ENCODE data around the gene PKDCC. TPM values are rescaled to one million over a fixed set of nuclear protein-coding genes. Genes with fewer than 3 reads are reported as not detected.
"Not testable (repeated sequence)": the region's sequence is repeated elsewhere in the genome, so short reads cannot be mapped to it uniquely, and the experiment has no call there.

PKDCC gene
- polyA plus RNA-seq, 10 donors = 97.9 to 148 (median 131) TPM

DNA sequence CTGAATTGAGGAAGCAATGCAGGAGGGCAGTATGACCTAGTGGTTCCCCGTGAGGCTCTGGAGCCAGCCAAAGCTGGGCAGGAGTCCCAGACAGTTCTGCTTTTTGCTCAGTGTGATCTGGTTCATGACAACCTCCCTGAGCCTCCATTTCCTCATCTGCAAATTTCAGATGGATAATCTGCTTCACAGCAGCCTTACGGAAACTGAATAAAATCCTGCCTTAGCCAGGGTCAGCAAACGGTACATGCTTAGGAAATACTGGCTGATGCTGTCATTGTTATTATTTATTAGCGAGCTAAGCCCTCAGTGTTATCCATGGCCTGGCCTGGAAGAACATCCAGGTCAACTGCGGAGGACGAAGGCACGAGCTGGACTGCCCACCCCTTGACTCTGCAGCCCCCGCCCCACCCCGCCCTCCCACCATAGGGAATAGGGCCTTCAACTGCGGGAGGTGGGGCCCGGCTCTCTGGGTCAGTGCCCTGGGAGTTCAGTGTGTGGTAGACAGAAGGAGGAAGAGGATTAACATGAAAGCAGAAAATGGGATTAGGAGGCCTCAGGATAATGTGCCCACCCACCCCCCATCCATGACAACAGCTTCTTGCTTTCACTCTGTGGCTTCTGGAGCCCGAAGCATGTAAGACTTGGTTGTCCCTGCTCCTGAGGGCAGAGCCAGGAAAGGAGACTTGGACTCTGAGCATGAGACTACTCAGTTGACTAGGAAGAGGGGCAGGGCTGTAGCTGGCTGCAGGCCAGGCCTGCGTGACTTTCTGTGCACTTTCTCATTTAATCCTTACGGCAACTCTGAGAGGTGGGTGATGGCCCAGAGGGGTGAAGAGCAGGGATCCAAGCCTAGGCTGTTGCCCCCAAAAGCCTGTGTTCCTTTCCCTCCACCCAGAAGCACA is 13.1 kb downstream of the PKDCC start:
- DNase-seq = peak in 2 of 3 donors; percentile 59 to 69

GRCh38 chr2:42061839-42062238 is 14.0 kb downstream of the PKDCC start:
- DNase-seq = no peak

DNA sequence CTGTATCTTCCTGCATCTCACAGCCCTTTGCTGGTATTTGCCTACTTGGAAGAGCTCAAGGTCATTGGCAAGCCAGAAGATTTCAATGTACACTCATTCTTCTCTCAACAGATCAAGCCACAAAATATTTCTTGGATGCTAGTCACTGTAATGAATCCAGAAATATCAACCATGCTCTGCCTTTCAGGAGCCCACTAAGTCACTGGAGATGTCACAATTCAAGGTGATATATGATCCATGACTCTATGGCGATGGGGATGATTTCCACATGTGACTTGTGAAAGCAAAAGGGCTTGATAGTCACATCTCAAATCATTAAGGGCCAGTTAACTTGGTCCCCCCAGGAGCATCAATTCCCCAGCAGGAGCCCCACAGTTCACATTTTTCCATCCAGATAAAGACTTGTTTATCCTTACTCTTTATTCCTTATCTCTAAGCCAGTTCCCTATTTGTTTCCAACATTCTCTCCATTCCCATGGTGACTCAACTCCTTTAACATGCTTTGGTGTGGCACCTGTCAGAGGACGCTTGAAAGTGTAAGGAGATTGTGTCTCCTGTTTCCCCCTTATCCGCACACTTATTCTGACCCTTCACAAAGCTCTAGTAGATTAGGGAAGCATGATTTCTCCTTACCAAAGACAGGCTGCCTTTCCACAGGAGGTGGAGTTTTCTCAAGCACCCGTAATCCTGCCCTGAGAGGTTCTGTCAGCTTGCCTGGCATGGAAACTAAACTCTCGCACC is 15.8 kb downstream of the PKDCC start:
- DNase-seq = peak in 1 of 3 donors; percentile 71

DNA sequence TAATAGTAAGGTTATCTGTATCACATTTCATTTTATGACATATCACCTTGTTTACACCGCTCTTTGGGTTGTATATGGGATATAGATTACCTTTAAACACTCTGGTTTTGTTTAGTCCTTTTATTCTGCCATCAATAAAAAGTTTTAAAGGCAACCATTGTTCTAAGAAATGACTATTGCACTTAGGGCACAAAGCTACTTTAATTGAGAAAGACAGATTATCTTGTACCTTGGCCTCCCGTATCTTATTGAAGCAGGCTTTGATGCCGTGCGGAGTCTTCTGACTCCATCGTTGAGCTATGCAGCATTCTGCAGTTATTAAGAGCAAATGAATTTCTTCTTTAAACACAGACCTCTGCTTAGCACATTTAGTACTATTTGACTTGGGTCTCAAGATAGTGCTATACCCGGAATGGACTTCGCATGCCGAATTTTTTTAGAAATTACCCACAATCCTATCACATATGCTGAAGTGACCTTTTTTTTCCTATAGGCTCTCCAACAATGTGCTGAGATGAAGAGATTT is 16.7 kb downstream of the PKDCC start:
- peak in 1 of 3 donors; percentile 56 for DNase-seq

DNA sequence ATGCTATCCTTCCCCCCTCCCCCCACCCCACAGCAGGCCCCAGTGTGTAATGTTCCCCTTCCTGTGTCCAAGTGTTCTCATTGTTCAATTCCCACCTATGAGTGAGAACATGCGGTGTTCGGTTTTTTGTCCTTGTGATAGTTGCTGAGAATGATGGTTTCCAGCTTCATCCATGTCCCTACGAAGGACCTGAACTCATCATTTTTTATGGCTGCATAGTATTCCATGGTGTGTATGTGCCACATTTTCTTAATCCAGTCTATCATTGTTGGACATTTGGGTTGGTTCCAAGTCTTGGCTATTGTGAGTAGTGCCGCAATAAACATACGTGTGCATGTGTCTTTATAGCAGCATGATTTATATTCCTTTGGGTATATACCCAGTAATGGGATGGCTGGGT is 17.9 kb downstream of the PKDCC start:
- not testable (repeated sequence) for DNase-seq

DNA sequence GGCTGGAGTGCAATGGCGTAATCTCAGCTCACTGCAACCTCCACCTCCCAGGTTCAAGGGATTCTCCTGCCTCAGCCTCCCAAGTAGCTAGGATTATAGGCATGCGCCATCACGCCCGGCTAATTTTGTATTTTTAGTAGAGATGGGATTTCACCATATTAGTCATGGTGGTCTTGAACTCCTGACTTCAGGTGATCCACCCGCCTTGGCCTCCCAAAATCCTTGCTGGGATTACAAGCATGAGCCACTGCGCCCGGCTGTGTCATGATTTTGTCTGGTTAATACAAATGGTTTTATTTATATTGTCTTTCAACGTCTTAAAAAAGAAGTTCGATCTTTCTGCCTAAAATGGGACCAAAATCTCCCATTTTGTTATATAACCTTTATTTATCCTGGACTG is 19.2 kb downstream of the PKDCC start:
- not testable (repeated sequence) for DNase-seq

DNA sequence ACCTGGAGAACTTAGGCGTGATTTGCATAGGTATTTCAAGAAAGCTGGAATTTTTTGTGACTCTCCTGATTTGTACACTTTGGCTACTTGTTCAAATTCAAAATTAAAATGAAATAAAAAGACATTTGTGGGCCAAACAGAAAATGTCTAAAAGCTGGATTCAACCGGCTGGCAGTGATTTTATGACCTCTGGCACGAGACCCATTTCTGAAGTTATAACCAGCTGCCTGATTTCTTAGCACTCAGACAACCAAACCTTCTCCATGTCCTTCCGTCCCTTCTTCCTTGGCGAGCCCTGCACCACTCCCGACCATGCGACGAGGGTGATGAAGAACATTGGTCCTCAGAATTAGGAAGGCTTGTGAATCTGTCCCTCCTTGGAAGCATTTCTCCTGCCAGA is 19.7 kb downstream of the PKDCC start:
- DNase-seq = no peak

GRCh38 chr2:42068571-42069178 is 20.9 kb downstream of the PKDCC start:
- no peak for DNase-seq

- no peak for DNase-seq
Measured at GRCh38 chr2:42069568-42069967, 21.7 kb downstream of the PKDCC start.

DNA sequence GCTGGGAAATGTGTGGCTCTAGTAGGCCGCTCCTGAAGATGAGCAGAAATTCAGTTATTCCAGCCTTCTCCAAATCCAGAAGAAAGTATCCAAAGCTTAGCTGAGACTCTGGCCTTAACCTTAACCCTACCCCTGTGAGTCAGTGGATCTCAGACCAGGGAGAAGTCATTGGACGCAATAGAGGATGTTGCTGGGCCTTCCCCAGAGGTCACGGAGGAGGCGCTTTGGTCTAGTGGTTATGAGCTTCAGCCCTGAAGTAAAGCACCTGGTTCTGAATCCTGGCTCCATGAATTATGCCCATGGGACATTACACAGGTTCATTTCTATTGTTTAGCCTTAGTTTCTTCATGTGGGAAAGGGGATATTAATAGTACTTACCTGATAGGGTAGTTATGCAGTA is 24.0 kb downstream of the PKDCC start:
- no peak for DNase-seq

GRCh38 chr2:42072349-42073118 is 24.7 kb downstream of the PKDCC start:
- DNase-seq = peak; percentile 86 to 91 (median 87)

- peak; percentile 67 to 83 (median 69) for DNase-seq
Measured at GRCh38 chr2:42073739-42074503, 26.1 kb downstream of the PKDCC start.

- no peak for DNase-seq
Measured at GRCh38 chr2:42074661-42075060, 26.8 kb downstream of the PKDCC start.

DNA sequence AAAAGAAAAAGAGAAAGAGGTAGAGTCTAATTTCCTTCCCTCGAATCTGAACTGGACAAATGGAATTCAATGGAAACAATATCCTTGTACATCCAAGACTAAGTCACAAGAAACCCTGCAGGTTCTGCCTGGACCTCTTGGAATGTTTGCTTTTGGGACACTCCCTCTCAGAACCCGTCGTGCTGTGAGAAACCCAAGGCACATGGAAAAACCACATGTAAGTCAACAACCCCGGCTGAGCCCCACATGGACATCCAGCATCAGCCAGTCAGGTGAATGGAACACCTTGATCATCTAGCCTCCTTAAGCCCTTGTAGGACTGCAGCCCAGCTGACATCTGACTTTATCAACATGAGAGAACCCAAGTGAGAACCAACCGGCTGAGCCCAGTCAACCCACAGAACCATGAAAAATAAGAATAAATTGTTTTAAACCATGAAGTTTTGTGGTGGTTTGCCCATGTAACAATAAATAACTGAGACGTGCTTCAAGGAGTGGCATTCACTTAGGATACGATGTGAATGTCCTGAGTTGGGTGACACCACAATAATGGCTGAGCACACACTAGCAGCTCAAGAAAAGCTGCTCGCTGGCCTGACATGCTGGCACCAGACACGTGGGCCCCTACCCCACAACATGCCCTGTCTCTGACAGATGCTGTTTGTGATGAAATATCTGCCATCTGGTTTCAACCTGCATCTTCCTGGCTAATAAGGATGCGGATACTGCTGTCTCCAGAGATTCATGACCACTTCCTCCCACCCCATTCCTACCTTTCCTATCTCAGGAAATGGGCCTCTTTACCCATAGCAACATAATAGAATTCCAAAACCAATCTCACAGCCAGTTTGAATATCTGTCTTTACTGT is 28.8 kb downstream of the PKDCC start:
- DNase-seq = no peak

DNA sequence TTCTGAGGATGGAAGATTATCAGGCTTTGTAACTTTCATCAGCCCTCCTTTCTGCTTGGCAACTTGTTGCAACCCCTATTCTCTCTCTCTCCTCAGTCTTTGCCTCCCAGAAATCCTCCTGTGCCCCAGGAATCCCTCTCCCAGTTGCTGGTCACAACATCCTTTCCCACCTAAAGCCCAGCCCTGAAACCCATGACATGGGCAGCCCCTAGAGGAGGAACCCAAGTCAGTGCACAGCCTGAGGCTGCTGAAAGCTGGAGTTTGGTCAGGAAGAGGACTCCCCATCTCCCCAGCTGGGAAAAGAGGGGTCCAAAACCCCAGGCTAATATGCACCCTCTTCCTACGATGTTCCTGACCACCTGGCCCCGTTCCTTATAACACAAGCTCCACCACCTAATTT is 29.5 kb downstream of the PKDCC start:
- DNase-seq = no peak

DNA sequence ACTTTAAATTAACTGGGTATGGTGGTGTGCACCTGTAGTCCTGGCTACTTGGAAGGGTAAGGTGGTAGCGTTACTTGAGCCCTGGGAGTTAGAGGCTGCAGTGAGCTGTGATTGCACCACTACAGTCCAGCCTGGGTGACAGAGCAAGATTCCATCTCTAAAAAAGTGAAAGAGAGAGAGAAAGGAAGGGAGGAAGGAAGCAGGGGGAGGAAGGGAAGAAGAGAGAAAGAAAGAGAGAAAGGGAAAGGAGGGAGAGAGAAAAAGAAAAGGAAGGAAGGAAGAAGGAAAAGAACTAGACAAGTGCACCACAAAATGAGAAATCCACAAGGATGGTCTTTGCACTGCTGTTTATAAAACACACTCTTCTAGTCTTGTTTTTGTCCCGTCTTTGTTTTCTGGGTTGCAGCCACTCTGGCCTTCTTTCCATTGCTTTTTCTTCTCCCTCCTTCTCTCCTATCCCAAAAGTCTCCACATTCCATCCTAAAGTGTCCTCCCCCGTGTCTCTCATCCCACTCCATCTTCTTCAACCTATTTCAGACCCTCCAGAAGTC is 32.0 kb downstream of the PKDCC start:
- no peak for DNase-seq

DNA sequence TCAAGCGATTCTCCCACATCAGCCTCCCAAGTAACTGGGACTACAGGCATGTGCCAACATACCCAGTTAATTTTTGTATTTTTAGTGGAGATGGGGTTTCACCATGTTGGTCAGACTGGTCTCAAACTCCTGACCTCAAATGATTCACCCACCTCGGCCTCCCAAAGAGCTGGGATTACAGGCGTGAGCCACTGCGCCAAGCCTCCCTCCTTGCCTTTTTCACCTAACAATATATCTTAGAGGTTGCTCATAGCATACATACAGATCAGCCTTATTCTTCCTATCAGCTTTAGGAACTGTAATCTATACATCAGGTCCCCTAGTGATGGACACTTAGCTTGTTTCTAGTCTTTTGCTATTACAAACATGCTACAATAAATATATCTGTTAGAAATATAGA is 33.3 kb downstream of the PKDCC start:
- DNase-seq = not testable (repeated sequence)

- DNase-seq = no peak
Measured at GRCh38 chr2:42082016-42082415, 34.2 kb downstream of the PKDCC start.

DNA sequence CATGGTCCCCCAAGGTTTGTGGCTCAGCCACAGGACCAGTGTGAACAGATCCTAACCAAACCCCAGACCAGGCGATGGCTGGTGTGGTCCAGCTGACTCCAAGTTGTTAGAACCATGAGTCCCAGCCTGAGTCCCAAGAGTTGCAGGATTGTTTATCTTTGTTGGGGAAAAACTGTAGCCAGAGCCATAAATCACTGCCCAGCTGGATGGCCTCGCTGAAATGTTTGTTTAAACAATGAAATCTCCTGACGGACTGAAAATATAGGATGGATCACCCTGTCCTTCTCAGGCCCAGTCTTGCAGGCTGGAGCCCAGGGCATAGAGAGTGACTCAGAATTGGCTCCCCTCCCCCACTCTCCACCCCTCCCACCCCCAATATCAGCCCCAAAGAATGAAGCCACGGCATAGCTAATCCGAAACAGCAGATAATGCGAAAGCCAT is 36.4 kb downstream of the PKDCC start:
- DNase-seq = peak in 1 of 3 donors; percentile 60

Data from muscle of back (tissue), 11 donors.